ENCODE measurements around the gene ZDBF2.
"Not testable (repeated sequence)": the region's sequence is repeated elsewhere in the genome, so short reads cannot be mapped to it uniquely, and the experiment has no call there.

The ZDBF2 gene

GRCh38 chr2:206259376-206260187 is 14.9 kb upstream of the ZDBF2 start:
- DNase-seq (ENCODE audit: low spot score) = no peak

GRCh38 chr2:206260188-206261012 is 14.1 kb upstream of the ZDBF2 start:
- DNase-seq (ENCODE audit: low spot score) = peak; percentile 72

- DNase-seq (ENCODE audit: low spot score) = no peak
These were observed 10.4 kb upstream of the ZDBF2 start for GRCh38 chr2:206263959-206264603.

GRCh38 chr2:206266130-206267125 is 8.0 kb upstream of the ZDBF2 start:
- DNase-seq (ENCODE audit: low spot score) = no peak

GRCh38 chr2:206267567-206267966 is 6.9 kb upstream of the ZDBF2 start:
- no peak for DNase-seq (ENCODE audit: low spot score)

- no peak for DNase-seq (ENCODE audit: low spot score)
These were observed 3.4 kb upstream of the ZDBF2 start for GRCh38 chr2:206271065-206271464.

GRCh38 chr2:206273905-206274304 is 558 bp upstream of the ZDBF2 start:
- DNase-seq (ENCODE audit: low spot score) = no peak

GRCh38 chr2:206275312-206276055 is 1.0 kb downstream of the ZDBF2 start:
- DNase-seq (ENCODE audit: low spot score) = peak; percentile 32

- no peak for DNase-seq (ENCODE audit: low spot score)
These were observed 1.9 kb downstream of the ZDBF2 start for GRCh38 chr2:206276169-206276942.

GRCh38 chr2:206277503-206277902 is 3.0 kb downstream of the ZDBF2 start:
- DNase-seq (ENCODE audit: low spot score) = no peak

GRCh38 chr2:206282746-206283145 is 8.3 kb downstream of the ZDBF2 start:
- no peak for DNase-seq (ENCODE audit: low spot score)

GRCh38 chr2:206287197-206287596 is 12.7 kb downstream of the ZDBF2 start:
- DNase-seq (ENCODE audit: low spot score) = no peak

GRCh38 chr2:206289391-206289790 is 14.9 kb downstream of the ZDBF2 start:
- no peak for DNase-seq (ENCODE audit: low spot score)

GRCh38 chr2:206296128-206296527 is 21.7 kb downstream of the ZDBF2 start:
- DNase-seq (ENCODE audit: low spot score) = no peak

GRCh38 chr2:206299608-206300007 is 25.1 kb downstream of the ZDBF2 start:
- not testable (repeated sequence) for DNase-seq (ENCODE audit: low spot score)

GRCh38 chr2:206305523-206306245 is 31.2 kb downstream of the ZDBF2 start:
- no peak for DNase-seq (ENCODE audit: low spot score)

GRCh38 chr2:206311026-206311425 is 36.6 kb downstream of the ZDBF2 start:
- no peak for DNase-seq (ENCODE audit: low spot score)

- DNase-seq (ENCODE audit: low spot score) = no peak
These were observed 41.7 kb downstream of the ZDBF2 start for GRCh38 chr2:206316141-206316540.

GRCh38 chr2:206323033-206323432 is 48.6 kb downstream of the ZDBF2 start:
- no peak for DNase-seq (ENCODE audit: low spot score)
